Right atrium auricular region (tissue), 2 donors: ENCODE data around the gene MAP1LC3B. TPM values are rescaled to one million over a fixed set of nuclear protein-coding genes. Genes with fewer than 3 reads are reported as not detected.
A peak's percentile ranks its signal among the peaks of the same experiment; 100 is the strongest.
"Not testable (repeated sequence)": the region's sequence is repeated elsewhere in the genome, so short reads cannot be mapped to it uniquely, and the experiment has no call there.

Experiments
- DNase-seq: peaks from one replicate; pipeline ENCODE4 v3.0.0-alpha.2; 2019; ENCODE audit warnings: low spot score
- H3K27ac ChIP-seq, 2 donors: fragments of 200-600 bp; sonication (generic); 1 replicate in 1 of 2; 2 replicates in 1 of 2; pipeline ENCODE4 v1.5.1; 2016 to 2019
- H3K27me3 ChIP-seq, 2 donors: fragments of 200-600 bp; sonication (generic); one replicate each; pipeline versions ENCODE4 v1.5.1 to v1.6.0; 2017 to 2019
- H3K36me3 ChIP-seq: fragments of 200-600 bp; sonication (generic); one replicate; pipeline ENCODE4 v1.5.1; 2016
- H3K4me1 ChIP-seq, 2 donors: fragments of 200-600 bp; sonication (generic); one replicate each; pipeline versions ENCODE4 v1.5.1 to v1.6.0; 2017 to 2019
- H3K4me3 ChIP-seq, 2 donors: fragments of 200-600 bp; sonication (generic); 1 replicate in 1 of 2; 2 replicates in 1 of 2; pipeline ENCODE4 v1.5.1; 2017 to 2019; ENCODE audit warnings: mild to moderate bottlenecking in 1 of 2, moderate library complexity in 1 of 2
- H3K9me3 ChIP-seq, 2 donors: fragments of 200-600 bp; sonication (generic); one replicate each; pipeline ENCODE4 v1.5.1; 2019
- total RNA-seq, 2 donors: library from RNA; depleted of rRNA; stranded (reverse); fragments of >200 nt; gene quantifications; one replicate each; pipeline ENCODE4 v1.1.0, GENCODE V29; 2016
- TF ChIP-seq, protein P1 (sequence below), 2 donors: fragments of 200-600 bp; sonication (generic); IDR thresholded peaks; one replicate each; pipeline ENCODE4 v1.5.1; 2019; ENCODE audit warnings: antibody characterized with exemption in 2 of 2

The MAP1LC3B gene
- total RNA-seq, 2 donors from 2014 or later = 57.5 to 83.0 TPM

- Histone ChIP-seq H3K36me3 (no peaks in the 10 kb centered on the region), H3K4me1 (peaks cover 0 to 65% of the 10 kb centered on the region in 2 donors), H3K27me3 (no peaks in the 10 kb centered on the region), H3K4me3 (no peak overlapping the region), H3K9me3 (no peaks in the 10 kb centered on the region), H3K27ac (peak overlapping the region in 1 of 2 donors; percentile 86)
- TF ChIP-seq, protein P1, sequence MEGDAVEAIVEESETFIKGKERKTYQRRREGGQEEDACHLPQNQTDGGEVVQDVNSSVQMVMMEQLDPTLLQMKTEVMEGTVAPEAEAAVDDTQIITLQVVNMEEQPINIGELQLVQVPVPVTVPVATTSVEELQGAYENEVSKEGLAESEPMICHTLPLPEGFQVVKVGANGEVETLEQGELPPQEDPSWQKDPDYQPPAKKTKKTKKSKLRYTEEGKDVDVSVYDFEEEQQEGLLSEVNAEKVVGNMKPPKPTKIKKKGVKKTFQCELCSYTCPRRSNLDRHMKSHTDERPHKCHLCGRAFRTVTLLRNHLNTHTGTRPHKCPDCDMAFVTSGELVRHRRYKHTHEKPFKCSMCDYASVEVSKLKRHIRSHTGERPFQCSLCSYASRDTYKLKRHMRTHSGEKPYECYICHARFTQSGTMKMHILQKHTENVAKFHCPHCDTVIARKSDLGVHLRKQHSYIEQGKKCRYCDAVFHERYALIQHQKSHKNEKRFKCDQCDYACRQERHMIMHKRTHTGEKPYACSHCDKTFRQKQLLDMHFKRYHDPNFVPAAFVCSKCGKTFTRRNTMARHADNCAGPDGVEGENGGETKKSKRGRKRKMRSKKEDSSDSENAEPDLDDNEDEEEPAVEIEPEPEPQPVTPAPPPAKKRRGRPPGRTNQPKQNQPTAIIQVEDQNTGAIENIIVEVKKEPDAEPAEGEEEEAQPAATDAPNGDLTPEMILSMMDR (IDR thresholded peaks at IDR 0.05) = no peak
- DNase-seq = no peak
Observed at GRCh38 chr16:87374313-87374712, 17.8 kb upstream of the MAP1LC3B start.

GRCh38 chr16:87375426-87376135, 16.6 kb upstream of the MAP1LC3B start:
- H3K9me3 ChIP-seq = no peaks in the 10 kb centered on the region
- H3K27me3 ChIP-seq = no peaks in the 10 kb centered on the region
- peaks cover 0 to 64% of the 10 kb centered on the region in 2 donors for H3K4me1 ChIP-seq
- peak overlapping the region in 1 of 2 donors; percentile 2 for H3K4me3 ChIP-seq
- H3K36me3 ChIP-seq = no peaks in the 10 kb centered on the region
- no peak for DNase-seq
- H3K27ac ChIP-seq = peak overlapping the region; percentile 82 to 86
- TF ChIP-seq, protein P1 (IDR thresholded peaks at IDR 0.05) = no peak

- H3K4me1 ChIP-seq = peaks cover 0 to 64% of the 10 kb centered on the region in 2 donors
Observed at GRCh38 chr16:87376660-87377059, 15.5 kb upstream of the MAP1LC3B start.

DNA sequence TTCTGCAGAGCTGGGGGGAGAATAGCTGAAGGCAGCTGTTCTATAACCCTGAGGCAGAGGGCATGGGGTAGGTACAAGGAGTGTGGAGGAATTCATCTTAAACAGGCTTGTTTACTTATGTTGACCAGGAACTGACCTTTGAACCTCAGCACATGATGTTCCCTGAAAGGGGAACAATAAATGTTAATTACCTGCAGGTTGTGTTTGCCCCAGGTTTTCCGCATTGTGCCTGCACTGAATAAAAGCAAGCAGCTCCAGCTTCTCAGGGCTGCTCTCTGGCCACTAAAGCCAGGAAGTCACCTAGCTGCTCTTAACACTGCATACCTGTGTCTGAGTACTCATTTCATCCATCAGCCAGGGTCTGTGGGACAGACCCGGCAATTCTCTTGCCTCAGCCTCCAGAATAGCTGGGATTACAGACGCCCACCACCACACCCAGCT, 12.8 kb upstream of the MAP1LC3B start:
- Histone ChIP-seq H3K4me1 (peaks cover 0 to 66% of the 10 kb centered on the region in 2 donors), H3K27ac (peak overlapping the region; percentile 98)
- H3K9me3 ChIP-seq, DNase-seq, H3K4me3 ChIP-seq, H3K36me3 ChIP-seq, H3K27me3 ChIP-seq: not testable (repeated sequence)

More at GRCh38 chr16:87376660-87377059, 15.5 kb upstream of the MAP1LC3B start:
- Histone ChIP-seq H3K4me3 (no peak overlapping the region), H3K27me3 (no peaks in the 10 kb centered on the region), H3K27ac (peak overlapping the region; percentile 82 to 86), H3K9me3 (no peaks in the 10 kb centered on the region), H3K36me3 (no peaks in the 10 kb centered on the region)
- no peak for DNase-seq
- TF ChIP-seq, protein P1 (IDR thresholded peaks at IDR 0.05) = no peak

- Histone ChIP-seq H3K4me1 (peaks cover 0 to 64% of the 10 kb centered on the region in 2 donors), H3K36me3 (no peaks in the 10 kb centered on the region), H3K9me3 (no peaks in the 10 kb centered on the region), H3K4me3 (peak overlapping the region in 1 of 2 donors; percentile 91), H3K27me3 (no peaks in the 10 kb centered on the region), H3K27ac (peak overlapping the region; percentile 98)
- no peak for DNase-seq
- TF ChIP-seq, protein P1 (IDR thresholded peaks at IDR 0.05) = no peak
Observed at GRCh38 chr16:87380403-87380802, 11.7 kb upstream of the MAP1LC3B start.

DNA sequence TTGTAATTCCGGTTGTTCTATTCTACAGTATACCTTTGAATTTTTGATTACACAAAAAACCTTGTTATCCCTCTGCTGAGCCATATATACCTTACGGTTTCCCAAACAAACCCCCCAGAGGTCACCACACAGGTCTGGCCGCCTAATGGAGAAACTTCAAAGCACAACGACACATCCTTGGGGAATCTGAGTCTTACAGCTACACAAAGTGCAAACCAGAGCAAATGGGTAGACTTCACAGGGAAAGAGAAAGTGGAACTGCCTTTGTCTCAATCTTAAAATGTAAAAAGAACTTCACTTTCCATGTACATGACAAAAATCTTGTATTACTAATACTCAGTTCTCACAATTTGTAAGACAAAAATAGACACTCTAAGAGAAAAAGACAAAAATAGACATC, 11.3 kb upstream of the MAP1LC3B start:
- TF ChIP-seq, protein P1 (IDR thresholded peaks at IDR 0.05) = no peak
- Histone ChIP-seq H3K36me3 (no peaks in the 10 kb centered on the region), H3K27me3 (no peaks in the 10 kb centered on the region), H3K4me3 (peak overlapping the region; percentile 63 to 91), H3K4me1 (peaks cover 0 to 59% of the 10 kb centered on the region in 2 donors), H3K27ac (peak overlapping the region; percentile 98), H3K9me3 (no peaks in the 10 kb centered on the region)
- no peak for DNase-seq
